ENCODE measurements around the gene MAN1C1.
"Not testable (repeated sequence)": the region's sequence is repeated elsewhere in the genome, so short reads cannot be mapped to it uniquely, and the experiment has no call there.

The MAN1C1 gene

GRCh38 chr1:25581764-25582163 lies 34.8 kb upstream of the MAN1C1 start:
- no peak for DNase-seq

- no peak for DNase-seq
These were observed 32.8 kb upstream of the MAN1C1 start for GRCh38 chr1:25583519-25584370.

GRCh38 chr1:25586181-25586588 lies 30.4 kb upstream of the MAN1C1 start:
- DNase-seq: no peak

GRCh38 chr1:25587290-25587689 lies 29.3 kb upstream of the MAN1C1 start:
- DNase-seq: no peak

GRCh38 chr1:25588224-25588623 lies 28.4 kb upstream of the MAN1C1 start:
- not testable (repeated sequence) for DNase-seq

- not testable (repeated sequence) for DNase-seq
These were observed 27.8 kb upstream of the MAN1C1 start for GRCh38 chr1:25588786-25589185.

GRCh38 chr1:25590096-25590824 lies 26.3 kb upstream of the MAN1C1 start:
- DNase-seq: no peak

- DNase-seq: no peak
These were observed 22.7 kb upstream of the MAN1C1 start for GRCh38 chr1:25593861-25594260.

GRCh38 chr1:25594971-25595370 lies 21.6 kb upstream of the MAN1C1 start:
- no peak for DNase-seq

- DNase-seq: not testable (repeated sequence)
These were observed 19.9 kb upstream of the MAN1C1 start for GRCh38 chr1:25596641-25597040.

- no peak for DNase-seq
These were observed 17.7 kb upstream of the MAN1C1 start for GRCh38 chr1:25598879-25599278.

- no peak for DNase-seq
These were observed 16.5 kb upstream of the MAN1C1 start for GRCh38 chr1:25599969-25600610.

GRCh38 chr1:25600971-25601699 lies 15.5 kb upstream of the MAN1C1 start:
- not testable (repeated sequence) for DNase-seq

- DNase-seq: not testable (repeated sequence)
These were observed 12.6 kb upstream of the MAN1C1 start for GRCh38 chr1:25603779-25604538.

GRCh38 chr1:25607123-25607522 lies 9.5 kb upstream of the MAN1C1 start:
- no peak for DNase-seq

GRCh38 chr1:25608488-25609178 lies 8.0 kb upstream of the MAN1C1 start:
- DNase-seq: peak in 55 of 56 donors; percentile 23 to 93 (median 65)

- DNase-seq: peak in 1 of 56 donors; percentile 5
These were observed 6.7 kb upstream of the MAN1C1 start for GRCh38 chr1:25609921-25610320.

- no peak for DNase-seq
These were observed 5.6 kb upstream of the MAN1C1 start for GRCh38 chr1:25610822-25611630.

- no peak for DNase-seq
These were observed 4.7 kb upstream of the MAN1C1 start for GRCh38 chr1:25611843-25612242.
